EL (cell line): ENCODE data around the gene PLA2G4D.

ENCODE experiments used
- DNase-seq: peaks from one replicate; pipeline ENCODE4 v3.0.0-alpha.2; 2016

The PLA2G4D gene, protein sequence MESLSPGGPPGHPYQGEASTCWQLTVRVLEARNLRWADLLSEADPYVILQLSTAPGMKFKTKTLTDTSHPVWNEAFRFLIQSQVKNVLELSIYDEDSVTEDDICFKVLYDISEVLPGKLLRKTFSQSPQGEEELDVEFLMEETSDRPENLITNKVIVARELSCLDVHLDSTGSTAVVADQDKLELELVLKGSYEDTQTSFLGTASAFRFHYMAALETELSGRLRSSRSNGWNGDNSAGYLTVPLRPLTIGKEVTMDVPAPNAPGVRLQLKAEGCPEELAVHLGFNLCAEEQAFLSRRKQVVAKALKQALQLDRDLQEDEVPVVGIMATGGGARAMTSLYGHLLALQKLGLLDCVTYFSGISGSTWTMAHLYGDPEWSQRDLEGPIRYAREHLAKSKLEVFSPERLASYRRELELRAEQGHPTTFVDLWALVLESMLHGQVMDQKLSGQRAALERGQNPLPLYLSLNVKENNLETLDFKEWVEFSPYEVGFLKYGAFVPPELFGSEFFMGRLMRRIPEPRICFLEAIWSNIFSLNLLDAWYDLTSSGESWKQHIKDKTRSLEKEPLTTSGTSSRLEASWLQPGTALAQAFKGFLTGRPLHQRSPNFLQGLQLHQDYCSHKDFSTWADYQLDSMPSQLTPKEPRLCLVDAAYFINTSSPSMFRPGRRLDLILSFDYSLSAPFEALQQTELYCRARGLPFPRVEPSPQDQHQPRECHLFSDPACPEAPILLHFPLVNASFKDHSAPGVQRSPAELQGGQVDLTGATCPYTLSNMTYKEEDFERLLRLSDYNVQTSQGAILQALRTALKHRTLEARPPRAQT

DNA sequence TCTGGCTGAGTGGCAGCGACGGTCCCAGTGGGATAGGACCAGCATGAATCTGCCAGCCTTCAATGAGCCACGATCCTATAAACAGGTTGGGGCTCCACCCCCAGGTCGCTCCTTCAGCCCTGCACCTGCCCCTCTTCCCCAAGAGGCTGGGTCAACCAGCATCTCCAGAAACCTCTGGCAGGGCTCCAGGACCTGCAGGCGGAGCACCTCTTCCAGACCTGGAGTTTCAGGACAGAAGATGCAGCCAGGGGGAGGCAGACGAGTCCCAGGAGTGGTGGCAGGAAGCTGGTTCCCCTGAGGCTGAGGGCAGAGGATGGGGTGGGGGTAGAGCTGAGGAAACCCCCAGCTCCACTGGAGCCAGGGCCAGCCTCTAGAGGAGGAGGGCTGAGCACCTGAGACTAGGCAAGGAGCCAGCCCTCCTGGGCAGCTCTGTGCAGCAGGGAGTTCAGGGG, at the start of gene PLA2G4D:
Gene PLA2G4D, minus strand, starts transcription at position 51 of the 452 bp plus-strand sequence. CDS start 103 bp downstream, outside the sequence.
- no peak for DNase-seq

DNA sequence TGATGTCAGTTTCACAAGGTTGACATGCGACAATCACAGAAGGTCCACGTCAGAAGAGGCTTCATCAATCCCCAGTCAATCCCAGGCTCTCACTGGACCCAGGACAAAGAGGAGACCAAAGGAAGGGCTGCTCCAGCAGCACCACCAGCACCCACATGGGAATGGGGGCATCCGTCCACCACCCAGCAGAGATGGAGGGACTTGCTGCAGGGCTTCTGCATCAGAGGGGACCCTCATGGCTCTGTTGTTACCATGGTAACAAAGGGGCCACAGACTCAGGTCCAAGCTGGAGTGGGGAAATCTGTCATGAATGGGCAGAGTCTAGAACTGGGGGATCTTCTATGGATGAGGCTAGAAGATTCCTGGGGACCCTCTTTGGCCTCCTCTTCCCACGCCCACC, 49.0 kb upstream of the PLA2G4D start:
- DNase-seq = no peak

DNA sequence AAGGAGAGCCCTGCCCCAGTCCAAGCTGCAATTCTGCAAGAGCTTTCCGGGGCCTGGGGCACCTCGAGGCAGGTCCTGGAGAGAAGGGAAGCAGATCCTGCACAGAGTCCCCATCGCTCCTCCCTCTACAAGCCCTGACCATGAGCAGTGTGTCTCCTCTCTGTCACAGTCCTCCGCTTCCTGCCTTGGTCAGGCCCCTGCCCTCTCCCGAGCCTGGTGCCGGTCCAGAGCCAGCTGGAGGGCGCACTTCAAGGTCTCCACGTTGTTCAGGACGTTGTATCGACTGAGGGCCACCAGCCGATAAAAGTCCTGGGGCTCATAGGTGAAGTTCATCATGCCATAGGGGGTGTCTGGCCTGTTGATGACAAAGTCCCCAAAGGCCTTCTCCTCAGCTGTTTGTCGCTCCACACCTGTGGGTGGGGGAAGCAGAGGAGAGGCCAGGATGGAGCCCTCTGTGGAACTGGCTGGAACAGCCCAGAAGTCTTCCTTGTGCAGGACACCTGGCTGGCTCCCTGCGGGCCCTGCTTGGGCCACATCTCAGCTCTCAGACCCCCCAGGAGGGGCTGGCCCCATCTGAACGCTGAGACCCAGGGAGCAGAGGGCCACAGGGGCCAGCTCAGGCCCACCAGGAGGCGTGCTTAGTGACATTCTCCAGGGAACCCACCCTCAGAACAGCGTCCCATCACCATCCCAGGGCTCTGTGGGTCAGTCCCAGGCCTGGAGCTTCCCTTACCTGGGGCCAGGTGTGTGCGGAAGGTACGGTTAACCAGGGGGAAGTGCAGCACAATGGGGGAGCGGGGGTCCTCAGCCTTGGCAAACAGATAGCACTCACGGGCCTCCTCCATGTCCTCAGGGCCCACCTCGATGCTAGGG, 47.7 kb upstream of the PLA2G4D start:
- DNase-seq = no peak

DNA sequence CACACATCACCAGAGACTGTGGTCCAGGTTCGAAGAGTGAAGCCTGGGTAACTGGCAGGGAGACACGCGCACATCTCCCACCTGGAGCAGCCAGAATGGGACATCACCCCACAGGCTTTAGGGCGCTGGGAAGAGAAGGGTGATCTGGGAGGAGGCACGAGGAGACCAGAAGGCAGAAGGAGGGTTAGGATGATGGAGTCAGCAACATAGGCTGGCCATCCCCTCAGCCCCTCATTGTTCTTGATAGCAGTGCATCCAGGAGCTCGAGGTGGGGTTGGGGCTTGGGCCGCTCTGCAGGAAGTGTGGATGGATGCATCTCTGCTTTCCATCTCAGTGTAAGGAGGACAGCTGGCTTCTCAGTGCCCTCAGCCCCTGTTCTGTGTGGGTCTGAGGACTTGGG, 46.9 kb upstream of the PLA2G4D start:
- no peak for DNase-seq

DNA sequence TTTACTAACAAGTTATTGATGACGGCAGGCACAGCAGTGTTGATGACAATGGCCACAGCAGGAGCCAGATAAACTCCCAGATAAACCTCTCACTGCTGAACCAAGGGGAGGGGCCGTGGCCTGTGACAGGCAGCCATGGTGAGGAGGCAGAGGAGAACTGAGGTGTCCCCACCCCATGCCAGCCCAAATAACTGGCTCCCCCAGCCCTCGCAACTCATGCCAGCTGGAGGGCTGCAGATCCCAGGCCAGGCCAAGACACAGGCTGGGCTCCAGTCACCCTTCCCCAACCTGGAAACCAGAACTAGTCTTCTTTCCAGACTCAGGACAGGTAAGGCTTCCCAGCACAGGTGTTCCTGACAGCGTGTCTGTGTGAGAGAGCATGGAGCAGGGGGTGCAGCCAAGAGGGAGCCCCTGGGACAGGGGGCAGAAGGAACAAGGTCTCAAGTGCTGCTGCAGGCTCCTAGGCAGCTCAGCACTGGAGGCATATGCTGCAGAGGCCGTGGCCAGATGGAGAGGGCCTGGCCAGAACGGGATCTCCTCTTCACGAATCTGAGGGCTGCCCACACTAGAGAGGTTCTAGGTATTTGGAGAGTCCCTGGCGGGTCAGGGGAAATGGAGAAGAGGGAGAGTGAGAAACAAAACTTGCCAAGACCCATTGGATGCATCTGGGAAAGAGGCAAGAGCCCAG, 46.2 kb upstream of the PLA2G4D start:
- no peak for DNase-seq

DNA sequence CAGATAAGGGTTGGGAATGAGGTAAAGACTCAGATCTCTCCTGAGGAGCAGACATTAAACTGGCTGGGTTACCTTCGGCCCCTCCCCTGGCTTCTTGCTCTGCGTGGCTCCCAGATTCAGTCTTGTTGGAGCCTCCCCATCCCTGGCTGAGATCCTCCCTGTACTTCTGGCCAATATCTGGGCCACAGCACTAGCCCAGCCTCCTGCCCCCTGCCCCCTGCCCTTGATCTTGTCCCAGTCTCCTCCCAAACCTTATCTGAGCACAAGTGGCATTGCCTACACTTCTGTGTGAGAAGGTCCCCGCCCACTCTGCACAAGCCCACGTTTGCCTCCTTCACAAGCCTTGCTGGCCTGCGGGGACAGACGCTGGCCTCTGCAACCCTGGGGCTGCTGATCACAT, 45.2 kb upstream of the PLA2G4D start:
- no peak for DNase-seq

DNA sequence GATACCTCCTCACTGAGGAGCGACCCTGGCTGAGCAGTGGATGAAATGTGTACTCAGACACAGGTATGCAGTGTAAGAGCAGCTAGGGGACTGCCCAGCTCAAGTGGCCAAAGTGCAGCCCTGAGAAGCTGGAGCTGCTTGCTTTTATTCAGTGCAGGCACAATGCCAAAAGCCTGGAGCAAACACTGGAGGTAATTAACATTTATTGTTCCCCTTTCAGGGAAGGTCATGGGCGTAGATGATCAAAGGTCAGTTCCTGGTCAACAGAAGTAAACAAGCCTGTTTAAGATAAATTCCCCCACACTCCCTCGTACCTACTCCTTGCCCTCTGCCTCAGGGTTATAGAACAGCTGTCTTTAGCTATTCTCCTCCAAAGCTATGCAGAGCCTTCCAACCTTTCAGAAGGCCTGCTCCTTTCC, 44.6 kb upstream of the PLA2G4D start:
- DNase-seq = no peak

DNA sequence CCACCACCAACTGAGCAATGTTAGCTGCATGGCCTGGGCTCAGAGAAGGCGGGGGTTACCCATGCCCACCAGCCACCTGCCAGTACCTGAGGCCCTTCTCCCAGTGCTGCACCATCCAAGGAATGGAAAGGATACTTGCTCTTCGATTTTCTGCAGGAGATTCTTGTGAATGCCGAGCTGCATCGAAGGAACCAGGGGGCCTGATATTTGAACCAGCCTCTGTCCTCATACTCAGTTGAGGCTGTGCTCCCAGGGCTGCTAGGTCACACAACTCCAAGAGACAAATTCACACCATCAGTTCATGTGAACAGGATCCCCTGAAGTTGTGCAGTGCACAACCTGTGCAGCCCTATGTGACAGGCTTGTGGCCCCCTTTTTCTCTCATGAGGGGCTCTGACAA, 44.0 kb upstream of the PLA2G4D start:
- no peak for DNase-seq

DNA sequence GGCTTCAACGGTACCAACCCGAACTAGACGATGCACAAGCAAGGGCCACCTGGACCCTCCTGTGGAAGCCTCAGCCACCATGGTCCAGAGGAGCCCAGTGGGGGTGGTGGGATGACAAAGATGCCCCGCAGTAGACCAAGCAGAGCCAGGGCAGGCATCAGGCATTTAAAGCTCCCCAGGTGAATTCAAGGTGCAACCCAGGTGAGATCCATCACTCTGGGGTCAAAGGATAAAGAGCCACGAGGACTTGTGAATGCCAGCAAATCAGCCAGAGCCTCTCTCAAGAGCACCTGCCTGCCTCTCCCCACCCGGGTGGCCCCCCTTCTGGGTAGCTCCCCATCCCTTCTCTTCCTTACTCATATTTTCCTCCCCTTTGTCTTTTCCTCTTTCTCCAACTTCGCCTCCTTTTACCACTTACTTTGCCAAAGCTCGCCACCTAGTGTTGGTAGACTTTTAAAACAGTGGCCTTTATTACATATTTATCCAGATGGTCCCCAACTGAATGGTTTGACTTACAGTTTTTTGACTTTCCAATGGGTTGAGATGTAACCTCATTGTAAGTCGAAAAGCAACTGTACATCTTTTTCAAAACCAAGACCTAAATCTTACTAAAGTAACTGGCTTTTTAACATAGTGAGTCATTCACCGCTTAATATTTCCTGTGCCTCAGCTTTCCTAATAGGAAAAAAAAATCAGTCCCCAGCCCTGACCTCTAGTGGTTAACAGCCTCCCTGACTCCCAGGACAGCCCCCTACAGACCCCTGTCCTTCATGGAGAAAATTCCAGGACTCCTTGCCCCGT, 43.3 kb upstream of the PLA2G4D start:
- DNase-seq = peak; percentile 58

DNA sequence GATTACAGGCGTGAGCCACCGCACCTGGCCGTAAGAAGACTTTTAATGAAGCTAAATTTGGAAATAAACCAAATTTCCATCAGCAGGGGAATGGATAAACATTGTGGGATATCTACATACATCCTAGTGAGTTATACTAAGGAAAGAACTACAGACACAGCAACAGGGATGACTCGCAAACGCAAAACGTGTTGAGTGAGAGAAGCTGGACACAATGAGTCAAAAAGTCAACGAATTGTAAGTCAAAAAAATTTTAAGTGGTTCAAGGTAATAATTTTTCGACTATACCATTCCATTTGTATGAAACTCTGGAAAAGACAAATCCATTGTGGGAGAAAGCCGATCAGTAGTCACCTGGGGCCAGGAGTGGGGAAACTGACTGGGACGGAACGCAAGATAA, 42.2 kb upstream of the PLA2G4D start:
- DNase-seq = no peak

DNA sequence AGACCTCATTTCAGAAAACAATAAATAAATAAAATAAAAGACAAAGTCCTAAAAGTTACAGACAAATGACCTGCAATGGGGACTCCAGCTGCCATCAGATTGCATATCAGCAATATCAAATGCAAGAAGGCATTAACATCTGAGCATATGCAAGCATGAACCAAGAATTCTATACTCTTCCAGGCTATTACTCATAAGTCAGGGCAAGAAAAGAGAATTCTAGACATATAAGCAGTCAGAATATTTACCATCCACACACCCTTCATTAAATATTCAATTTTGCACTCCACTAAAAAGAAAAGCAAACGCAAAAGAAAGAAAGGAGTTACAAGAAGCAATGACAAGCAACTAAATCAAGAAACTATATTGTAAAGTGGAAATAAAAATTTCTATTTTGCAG, 41.0 kb upstream of the PLA2G4D start:
- no peak for DNase-seq

DNA sequence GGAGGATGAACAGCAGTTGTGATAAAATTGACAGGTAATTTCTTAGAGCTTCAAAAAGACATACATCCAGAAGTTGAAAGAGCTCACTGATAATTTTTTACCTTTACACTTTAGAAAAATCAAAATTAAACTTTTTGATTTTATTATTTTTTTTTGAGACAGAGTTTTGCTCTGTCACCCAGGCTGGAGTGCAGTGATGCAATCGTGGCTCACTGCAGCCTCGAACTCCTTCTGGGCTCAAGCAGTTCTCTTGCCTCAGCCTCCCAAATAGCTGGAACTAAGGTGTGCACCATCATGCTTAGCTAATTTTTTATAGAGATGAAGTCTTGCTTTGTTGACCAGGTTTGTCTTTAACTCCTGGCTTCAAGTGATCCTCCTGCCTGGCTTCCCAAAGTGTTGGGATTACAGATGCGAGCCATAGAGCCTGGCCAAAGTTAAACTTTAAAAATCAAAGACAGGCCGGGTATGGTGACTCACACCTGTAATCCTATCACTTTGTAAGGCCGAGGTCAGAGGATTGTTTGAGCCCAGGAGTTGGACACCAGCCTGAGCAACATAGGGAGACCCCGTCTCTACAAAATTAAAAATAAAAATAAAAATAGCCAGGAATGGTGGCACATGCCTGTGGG, 40.4 kb upstream of the PLA2G4D start:
- no peak for DNase-seq

DNA sequence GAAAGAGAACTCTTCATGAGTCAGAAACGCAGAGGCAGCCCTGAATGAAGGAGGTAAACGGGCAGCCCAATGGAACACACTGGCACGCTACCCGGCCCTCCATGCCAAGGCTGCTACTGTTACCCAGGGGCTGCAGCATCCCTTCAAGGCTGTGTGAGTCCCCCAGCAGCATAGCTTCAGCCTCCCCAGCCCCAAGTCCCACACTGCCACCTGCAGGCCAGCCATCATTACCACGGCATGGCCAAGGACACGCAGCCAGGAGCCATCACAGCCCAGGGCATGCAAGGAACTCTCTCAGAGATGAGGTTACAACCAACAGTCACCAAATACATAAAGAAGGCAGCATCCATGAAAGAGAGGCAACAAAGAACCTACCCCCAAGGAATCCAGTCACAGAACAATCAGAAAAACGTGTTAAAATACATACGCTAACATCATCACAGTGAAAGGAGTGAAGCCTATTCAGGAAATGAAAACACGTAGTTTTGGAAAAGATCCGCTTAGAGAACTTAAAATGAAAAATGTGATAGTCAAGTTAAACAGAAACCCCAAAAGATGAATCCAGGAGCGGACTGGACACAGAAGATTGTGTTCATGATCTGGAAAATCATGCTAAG, 39.6 kb upstream of the PLA2G4D start:
- DNase-seq = peak; percentile 54

DNA sequence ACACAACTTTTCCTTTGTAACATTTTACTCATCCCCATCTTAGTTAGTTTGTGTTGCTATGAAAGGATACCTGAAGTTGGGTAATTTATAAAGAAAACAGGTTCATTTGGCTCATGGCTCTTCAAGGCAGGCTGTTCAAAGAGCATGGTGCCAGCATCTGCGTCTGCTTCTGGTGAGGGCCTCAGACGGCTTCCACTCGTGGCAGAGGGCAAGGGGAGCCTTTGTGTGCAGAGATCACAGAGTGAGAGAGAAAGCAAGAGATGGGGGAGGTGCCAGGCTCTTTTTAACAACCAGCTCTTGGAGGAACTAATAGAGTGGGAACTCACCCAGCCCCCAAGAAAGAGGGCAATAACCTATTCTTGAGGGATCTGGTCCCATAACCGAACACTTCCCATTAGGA, 39.0 kb upstream of the PLA2G4D start:
- DNase-seq = no peak

DNA sequence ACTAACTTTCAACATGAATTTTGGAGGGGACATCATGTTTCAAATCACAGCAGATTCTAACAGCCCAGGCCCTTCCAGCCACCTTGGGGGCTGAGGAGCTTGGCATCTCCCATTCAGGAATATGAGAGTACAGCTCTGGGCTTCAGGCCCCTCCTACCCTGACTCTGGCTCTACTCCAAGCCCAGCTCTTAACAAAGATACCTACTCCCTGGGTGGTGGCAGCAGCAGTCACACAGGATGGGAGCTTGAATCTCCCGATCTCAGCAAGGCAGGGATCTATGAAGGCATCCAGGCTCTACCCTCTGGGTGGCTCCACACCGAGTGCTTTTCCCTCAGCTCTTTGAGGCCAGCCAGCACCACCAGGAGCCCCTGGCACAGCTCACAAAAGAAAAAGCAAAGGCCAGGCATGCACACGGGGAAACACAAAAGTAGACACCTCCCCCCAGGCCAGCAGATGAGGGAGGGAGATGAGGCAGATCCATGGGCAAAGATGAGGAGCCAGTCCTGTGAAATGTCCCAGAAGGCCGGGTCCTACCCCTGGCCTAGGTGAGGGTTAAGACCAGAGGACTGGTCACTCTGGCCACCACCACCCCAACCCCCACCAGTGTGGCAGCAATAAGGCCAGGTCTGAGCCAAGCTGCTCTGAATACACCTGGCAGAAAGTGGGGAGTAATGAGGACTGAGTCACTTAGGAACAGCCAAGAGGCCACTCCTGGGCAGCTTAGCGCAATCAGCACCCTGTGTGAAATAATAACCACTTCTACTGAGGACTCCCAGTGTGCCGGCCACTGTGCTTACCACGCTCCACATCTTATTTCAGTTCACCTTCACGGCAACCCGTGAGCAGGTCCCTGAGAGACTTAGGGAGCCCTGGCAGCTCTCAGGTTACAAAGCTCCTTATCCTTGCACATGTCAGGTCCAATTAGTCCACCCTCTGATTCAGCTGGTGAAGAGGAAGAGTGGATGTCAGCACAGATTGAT, 37.8 kb upstream of the PLA2G4D start:
- DNase-seq = no peak

DNA sequence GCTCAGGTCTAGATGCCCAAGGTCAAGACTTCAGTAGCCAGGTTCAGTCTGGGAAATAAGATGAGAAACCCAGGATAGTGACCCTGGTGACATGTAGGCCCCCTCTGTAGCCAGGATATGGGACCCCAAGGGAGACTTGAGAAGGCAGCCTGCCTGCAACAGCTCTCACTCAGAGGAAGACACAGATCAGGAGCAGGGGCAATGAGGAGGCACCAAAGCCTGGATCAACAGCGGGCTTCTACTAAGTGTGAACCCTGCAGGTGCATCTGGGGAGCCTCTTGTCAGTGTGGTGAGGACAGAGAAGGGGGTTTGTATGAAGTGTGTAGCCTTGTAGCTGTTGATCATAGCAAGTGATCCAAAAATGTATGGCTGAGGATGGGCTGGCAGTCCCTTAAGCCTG, 36.6 kb upstream of the PLA2G4D start:
- no peak for DNase-seq

DNA sequence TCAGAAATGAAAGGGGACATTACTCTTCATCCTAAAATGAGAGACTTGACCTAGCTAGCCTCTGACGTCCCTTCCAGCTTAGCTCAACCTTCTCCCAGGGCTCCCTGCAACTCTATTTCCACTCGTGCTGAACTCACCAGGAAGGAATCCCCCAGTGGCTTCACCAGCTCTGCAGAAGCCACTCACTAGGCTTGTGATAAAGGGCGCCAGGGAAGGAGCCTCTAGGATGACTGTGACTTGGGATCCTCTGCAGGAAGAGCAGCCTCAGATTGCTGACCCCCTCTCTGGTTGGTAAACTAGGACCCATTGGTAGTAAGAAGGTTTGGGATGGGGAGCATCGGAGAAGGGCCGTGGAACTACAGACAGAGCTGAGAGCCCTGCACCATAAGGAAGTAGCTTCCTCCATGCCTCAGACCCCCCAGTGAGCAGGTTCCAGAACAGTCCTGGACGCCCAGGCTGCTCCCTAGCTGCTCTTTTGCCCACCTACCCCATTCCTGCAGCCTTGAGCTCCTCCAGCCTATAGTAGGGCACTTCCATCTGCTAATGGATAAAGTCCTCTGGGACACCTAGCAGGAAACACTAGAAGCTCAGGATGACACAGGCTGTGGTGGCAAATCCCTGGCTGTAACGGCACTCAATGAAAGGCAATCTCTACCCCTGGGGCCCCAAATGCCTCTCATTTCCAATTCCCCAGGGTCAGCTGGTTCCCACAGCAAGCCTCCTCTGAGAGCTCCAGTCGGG, 36.1 kb upstream of the PLA2G4D start:
- DNase-seq = no peak

DNA sequence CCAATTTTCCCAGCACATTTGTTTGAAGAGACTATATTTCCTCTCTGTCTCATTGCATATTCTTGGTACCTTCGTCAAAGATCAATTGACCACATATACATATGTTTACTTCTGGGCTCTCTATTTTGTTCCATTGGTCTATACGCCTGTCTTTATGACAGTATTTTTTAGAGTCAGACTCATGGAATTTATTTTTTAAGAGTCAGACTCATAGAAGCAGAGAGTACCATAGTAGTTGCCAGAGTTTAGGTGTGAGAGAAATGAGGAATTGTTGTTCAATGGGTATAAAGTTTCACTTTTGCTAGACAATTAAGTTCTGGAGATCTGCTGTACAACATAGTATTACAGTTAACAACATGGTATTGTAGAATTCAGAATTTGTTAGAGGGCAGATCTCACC, 35.0 kb upstream of the PLA2G4D start:
- no peak for DNase-seq

DNA sequence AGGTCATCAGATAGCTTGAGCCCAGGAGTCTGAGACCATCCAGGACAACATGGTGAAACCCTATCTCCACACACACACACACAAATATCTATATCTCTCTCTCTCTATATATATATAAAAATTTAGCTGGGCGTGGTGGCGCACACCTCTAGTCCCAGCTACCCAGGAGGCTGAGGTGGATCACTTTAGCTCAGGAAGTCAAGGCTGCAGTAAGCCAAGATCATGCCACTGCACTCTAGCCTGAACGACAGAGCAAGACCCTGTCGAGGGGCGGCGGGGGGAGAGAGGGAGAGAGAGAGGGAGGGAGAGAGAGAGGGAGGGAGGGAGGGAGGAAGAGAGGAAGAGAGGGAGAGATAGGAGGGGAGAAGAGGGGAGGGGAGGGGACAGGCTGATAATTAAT, 34.1 kb upstream of the PLA2G4D start:
- DNase-seq = no peak
